WTC11 (cell line): ENCODE measurements around the gene POMT2. TPM values are rescaled to one million over a fixed set of nuclear protein-coding genes. Genes with fewer than 3 reads are reported as not detected.

ENCODE experiments used
- ATAC-seq: fragments of 200-7000 bp; cut with Tn5 transposase; 2 replicates; pipeline ENCODE4 v1.10.0; 2021; ENCODE audit warnings: mild to moderate bottlenecking, moderate library complexity
- CTCF ChIA-PET: fragments of 300-600 bp; sonication (Branson Sonifier 250); formaldehyde crosslinking; loops from one replicate; lab custom pipeline; 2021; ENCODE audit warnings: antibody characterized with exemption; lab: Charles Lee
- POLR2A ChIA-PET: fragments of 350-600 bp; sonication (Branson Sonifier 250); formaldehyde crosslinking; loops from one replicate; lab custom pipeline; 2021; ENCODE audit warnings: antibody characterized with exemption; lab: Charles Lee
- DNase-seq: peaks from one replicate; pipeline ENCODE4 v3.0.0; 2021; ENCODE audit warnings: low spot score
- H3K27ac Mint-ChIP-seq: 2 replicates; pipeline ENCODE4 v1.8.0; 2021; ENCODE audit warnings: mixed read lengths
- H3K27me3 Mint-ChIP-seq: 2 replicates; pipeline ENCODE4 v1.8.0; 2021; ENCODE audit warnings: low read depth, mild to moderate bottlenecking, moderate library complexity, mixed read lengths
- H3K36me3 Mint-ChIP-seq: 2 replicates; pipeline ENCODE4 v1.8.0; 2021; ENCODE audit warnings: mixed read lengths
- H3K4me1 Mint-ChIP-seq: 2 replicates; pipeline ENCODE4 v1.8.0; 2022; ENCODE audit warnings: mixed read lengths
- H3K4me3 Mint-ChIP-seq: 2 replicates; pipeline ENCODE4 v1.8.0; 2021; ENCODE audit warnings: mild to moderate bottlenecking, moderate library complexity, mixed read lengths
- H3K9me3 Mint-ChIP-seq: 2 replicates; pipeline ENCODE4 v1.8.0; 2021; ENCODE audit warnings: mixed read lengths
- ATF2 ChIP-seq: sonication (generic); formaldehyde crosslinking; IDR thresholded peaks from 2 replicates; pipeline ENCODE4 v1.8.1; 2022; ENCODE audit warnings: low read depth, missing genetic modification reagents, borderline replicate concordance
- KAT7 ChIP-seq: sonication (generic); formaldehyde crosslinking; IDR thresholded peaks from 2 replicates; pipeline ENCODE4 v1.8.1; 2023; ENCODE audit warnings: missing genetic modification reagents, mild to moderate bottlenecking, borderline replicate concordance
- NFATC4 ChIP-seq: fragments of 250-450 bp; sonication (Bioruptor Pico); IDR thresholded peaks from 2 replicates; pipeline ENCODE4 v1.9.0; 2021; ENCODE audit warnings: mild to moderate bottlenecking
- PRDM15 ChIP-seq: sonication (generic); formaldehyde crosslinking; IDR thresholded peaks from 2 replicates; pipeline ENCODE4 v1.8.0; 2022; ENCODE audit warnings: missing genetic modification reagents
- SP1 ChIP-seq: sonication (generic); formaldehyde crosslinking; conservative IDR thresholded peaks from 2 replicates; pipeline ENCODE4 v1.8.1; 2022; ENCODE audit warnings: missing genetic modification reagents
- TEAD1 ChIP-seq: sonication (generic); formaldehyde crosslinking; IDR thresholded peaks from 2 replicates; pipeline ENCODE4 v1.8.0; 2022; ENCODE audit warnings: mild to moderate bottlenecking, missing genetic modification reagents
- ZNF219 ChIP-seq: sonication (generic); formaldehyde crosslinking; IDR thresholded peaks from 2 replicates; pipeline ENCODE4 v1.8.0; 2023; ENCODE audit warnings: missing genetic modification reagents, mild to moderate bottlenecking, borderline replicate concordance
- ZNF232 ChIP-seq: sonication (generic); formaldehyde crosslinking; IDR thresholded peaks from 2 replicates; pipeline ENCODE4 v1.8.0; 2022; ENCODE audit warnings: mild to moderate bottlenecking, missing genetic modification reagents
- ZNF281 ChIP-seq: sonication (generic); formaldehyde crosslinking; IDR thresholded peaks from 2 replicates; pipeline ENCODE4 v1.8.0; 2023; ENCODE audit warnings: mild to moderate bottlenecking, missing genetic modification reagents
- total RNA-seq: library from RNA; stranded (reverse); gene quantifications from 3 replicates; pipeline ENCODE4 v1.2.3, GENCODE V29; 2021
- TF ChIP-seq, protein P1 (sequence below): fragments of 250-450 bp; sonication (Bioruptor Pico); IDR thresholded peaks from 2 replicates; pipeline ENCODE4 v1.8.0; 2021; ENCODE audit warnings: mild to moderate bottlenecking
- TF ChIP-seq, protein P2 (sequence below): fragments of 250-450 bp; sonication (Bioruptor Pico); conservative IDR thresholded peaks from 2 replicates; pipeline ENCODE4 v1.9.0; 2021; ENCODE audit warnings: mild to moderate bottlenecking
- TF ChIP-seq, protein P3 (sequence below): fragments of 250-450 bp; sonication (Bioruptor Pico); IDR thresholded peaks from 2 replicates; pipeline ENCODE4 v1.9.0; 2021; ENCODE audit warnings: moderate library complexity, mild to moderate bottlenecking, inconsistent platforms, borderline replicate concordance
- TF ChIP-seq, protein P4 (sequence below): sonication (generic); formaldehyde crosslinking; IDR thresholded peaks from 2 replicates; pipeline ENCODE4 v1.8.1; 2023; ENCODE audit warnings: mild to moderate bottlenecking, missing genetic modification reagents
- TF ChIP-seq, protein P5 (sequence below): sonication (generic); formaldehyde crosslinking; IDR thresholded peaks from 2 replicates; pipeline ENCODE4 v1.8.0; 2022; ENCODE audit warnings: mild to moderate bottlenecking, missing genetic modification reagents
- TF ChIP-seq, protein P6 (sequence below): sonication (generic); formaldehyde crosslinking; IDR thresholded peaks from 2 replicates; pipeline ENCODE4 v1.8.0; 2022; ENCODE audit warnings: mild to moderate bottlenecking, missing genetic modification reagents
- TF ChIP-seq, protein P7 (sequence below): sonication (generic); formaldehyde crosslinking; IDR thresholded peaks from 2 replicates; pipeline ENCODE4 v1.8.1; 2023; ENCODE audit warnings: mild to moderate bottlenecking, moderate library complexity, missing genetic modification reagents

Gene POMT2
- total RNA-seq, 1 experiment from 2014 or later = 38.7 TPM

GRCh38 chr14:77265561-77266335, 54.9 kb downstream of the POMT2 start:
- H3K36me3 Mint-ChIP-seq = no peaks in the 10 kb centered on the region
- TF ChIP-seq TEAD1 (CRISPR knock-in tag) (no peak), ATF2 (no peak), ZNF281 (CRISPR knock-in tag) (no peak), NFATC4 (no peak), KAT7 (CRISPR knock-in tag) (no peak), SP1 (CRISPR knock-in tag) (no peak), ZNF232 (no peak)
- TF ChIP-seq, protein P1, sequence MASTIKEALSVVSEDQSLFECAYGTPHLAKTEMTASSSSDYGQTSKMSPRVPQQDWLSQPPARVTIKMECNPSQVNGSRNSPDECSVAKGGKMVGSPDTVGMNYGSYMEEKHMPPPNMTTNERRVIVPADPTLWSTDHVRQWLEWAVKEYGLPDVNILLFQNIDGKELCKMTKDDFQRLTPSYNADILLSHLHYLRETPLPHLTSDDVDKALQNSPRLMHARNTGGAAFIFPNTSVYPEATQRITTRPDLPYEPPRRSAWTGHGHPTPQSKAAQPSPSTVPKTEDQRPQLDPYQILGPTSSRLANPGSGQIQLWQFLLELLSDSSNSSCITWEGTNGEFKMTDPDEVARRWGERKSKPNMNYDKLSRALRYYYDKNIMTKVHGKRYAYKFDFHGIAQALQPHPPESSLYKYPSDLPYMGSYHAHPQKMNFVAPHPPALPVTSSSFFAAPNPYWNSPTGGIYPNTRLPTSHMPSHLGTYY (CRISPR knock-in tag) = no peak
- TF ChIP-seq, protein P2, sequence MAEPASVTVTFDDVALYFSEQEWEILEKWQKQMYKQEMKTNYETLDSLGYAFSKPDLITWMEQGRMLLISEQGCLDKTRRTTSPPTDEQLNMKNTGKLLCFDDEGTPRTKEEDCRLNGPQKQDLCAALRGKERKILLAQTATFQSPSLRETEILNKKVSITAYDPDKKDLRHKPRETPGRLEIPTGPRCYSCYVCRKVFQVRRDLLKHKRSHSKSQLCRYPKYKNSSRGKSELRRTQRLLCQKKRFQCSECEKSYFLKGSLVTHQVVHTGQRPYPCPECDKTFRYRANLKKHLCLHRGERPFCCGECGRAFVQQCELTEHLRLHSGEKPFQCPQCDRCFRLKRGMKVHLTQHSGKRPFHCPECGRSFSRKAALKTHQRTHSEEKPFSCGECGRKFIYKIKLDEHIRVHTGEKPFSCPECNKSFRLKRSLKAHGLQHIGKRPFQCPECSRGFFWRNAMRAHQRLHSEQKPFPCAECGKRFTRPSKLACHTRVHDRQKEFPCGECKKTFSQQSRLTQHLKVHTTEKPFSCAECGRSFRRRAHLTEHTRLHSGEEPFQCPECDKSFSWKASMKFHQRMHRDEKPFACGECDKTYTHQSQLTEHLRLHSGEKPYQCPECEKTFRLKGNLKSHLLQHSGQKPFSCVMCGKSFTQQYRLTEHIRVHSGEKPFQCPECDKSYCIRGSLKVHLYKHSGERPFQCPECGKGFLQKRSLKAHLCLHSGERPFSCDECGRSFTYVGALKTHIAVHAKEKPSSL (CRISPR knock-in tag) = no peak
- TF ChIP-seq, protein P3, sequence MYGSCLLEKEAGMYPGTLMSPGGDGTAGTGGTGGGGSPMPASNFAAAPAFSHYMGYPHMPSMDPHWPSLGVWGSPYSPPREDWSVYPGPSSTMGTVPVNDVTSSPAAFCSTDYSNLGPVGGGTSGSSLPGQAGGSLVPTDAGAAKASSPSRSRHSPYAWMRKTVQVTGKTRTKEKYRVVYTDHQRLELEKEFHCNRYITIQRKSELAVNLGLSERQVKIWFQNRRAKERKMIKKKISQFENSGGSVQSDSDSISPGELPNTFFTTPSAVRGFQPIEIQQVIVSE (CRISPR knock-in tag) = no peak
- TF ChIP-seq, protein P4, sequence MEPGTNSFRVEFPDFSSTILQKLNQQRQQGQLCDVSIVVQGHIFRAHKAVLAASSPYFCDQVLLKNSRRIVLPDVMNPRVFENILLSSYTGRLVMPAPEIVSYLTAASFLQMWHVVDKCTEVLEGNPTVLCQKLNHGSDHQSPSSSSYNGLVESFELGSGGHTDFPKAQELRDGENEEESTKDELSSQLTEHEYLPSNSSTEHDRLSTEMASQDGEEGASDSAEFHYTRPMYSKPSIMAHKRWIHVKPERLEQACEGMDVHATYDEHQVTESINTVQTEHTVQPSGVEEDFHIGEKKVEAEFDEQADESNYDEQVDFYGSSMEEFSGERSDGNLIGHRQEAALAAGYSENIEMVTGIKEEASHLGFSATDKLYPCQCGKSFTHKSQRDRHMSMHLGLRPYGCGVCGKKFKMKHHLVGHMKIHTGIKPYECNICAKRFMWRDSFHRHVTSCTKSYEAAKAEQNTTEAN = no peak
- TF ChIP-seq, all 79 proteins: peak for 0
- ChIA-PET CTCF (interaction anchor here (0.6 to 1.8 kb wide), 4 partner anchors 13 to 114 kb away, joined by 3 to 6 read pairs (median 4); no protein-coding TSS in a partner anchor), POLR2A (no interaction called here)
- peaks cover 31% of the 10 kb centered on the region for H3K27me3 Mint-ChIP-seq
- H3K9me3 Mint-ChIP-seq = peaks cover 5% of the 10 kb centered on the region
- no peak overlapping the region for H3K4me3 Mint-ChIP-seq
- peaks cover 5% of the 10 kb centered on the region; the same call in 1 of the 2 replicates for H3K4me1 Mint-ChIP-seq
- DNase-seq (no peak), ATAC-seq (no peak; the same call in 1 of the 2 replicates)
- no peak overlapping the region for H3K27ac Mint-ChIP-seq

GRCh38 chr14:77265187-77265515, 55.5 kb downstream of the POMT2 start:
- ChIA-PET POLR2A (no interaction called here), CTCF (interaction anchor here (0.6 to 1.8 kb wide), 4 partner anchors 14 to 173 kb away, joined by 3 to 6 read pairs (median 4); no protein-coding TSS in a partner anchor)
- no peak overlapping the region for H3K4me3 Mint-ChIP-seq
- TF ChIP-seq ZNF219 (CRISPR knock-in tag) (no peak), PRDM15 (CRISPR knock-in tag) (no peak)
- TF ChIP-seq, protein P5, sequence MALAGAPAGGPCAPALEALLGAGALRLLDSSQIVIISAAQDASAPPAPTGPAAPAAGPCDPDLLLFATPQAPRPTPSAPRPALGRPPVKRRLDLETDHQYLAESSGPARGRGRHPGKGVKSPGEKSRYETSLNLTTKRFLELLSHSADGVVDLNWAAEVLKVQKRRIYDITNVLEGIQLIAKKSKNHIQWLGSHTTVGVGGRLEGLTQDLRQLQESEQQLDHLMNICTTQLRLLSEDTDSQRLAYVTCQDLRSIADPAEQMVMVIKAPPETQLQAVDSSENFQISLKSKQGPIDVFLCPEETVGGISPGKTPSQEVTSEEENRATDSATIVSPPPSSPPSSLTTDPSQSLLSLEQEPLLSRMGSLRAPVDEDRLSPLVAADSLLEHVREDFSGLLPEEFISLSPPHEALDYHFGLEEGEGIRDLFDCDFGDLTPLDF (CRISPR knock-in tag) = no peak
- TF ChIP-seq, protein P6, sequence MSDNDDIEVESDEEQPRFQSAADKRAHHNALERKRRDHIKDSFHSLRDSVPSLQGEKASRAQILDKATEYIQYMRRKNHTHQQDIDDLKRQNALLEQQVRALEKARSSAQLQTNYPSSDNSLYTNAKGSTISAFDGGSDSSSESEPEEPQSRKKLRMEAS (CRISPR knock-in tag) = no peak
- TF ChIP-seq, protein P7, sequence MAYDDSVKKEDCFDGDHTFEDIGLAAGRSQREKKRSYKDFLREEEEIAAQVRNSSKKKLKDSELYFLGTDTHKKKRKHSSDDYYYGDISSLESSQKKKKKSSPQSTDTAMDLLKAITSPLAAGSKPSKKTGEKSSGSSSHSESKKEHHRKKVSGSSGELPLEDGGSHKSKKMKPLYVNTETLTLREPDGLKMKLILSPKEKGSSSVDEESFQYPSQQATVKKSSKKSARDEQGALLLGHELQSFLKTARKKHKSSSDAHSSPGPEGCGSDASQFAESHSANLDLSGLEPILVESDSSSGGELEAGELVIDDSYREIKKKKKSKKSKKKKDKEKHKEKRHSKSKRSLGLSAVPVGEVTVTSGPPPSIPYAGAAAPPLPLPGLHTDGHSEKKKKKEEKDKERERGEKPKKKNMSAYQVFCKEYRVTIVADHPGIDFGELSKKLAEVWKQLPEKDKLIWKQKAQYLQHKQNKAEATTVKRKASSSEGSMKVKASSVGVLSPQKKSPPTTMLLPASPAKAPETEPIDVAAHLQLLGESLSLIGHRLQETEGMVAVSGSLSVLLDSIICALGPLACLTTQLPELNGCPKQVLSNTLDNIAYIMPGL (CRISPR knock-in tag) = no peak

More at GRCh38 chr14:77265187-77265515, 55.5 kb downstream of the POMT2 start:
- H3K9me3 Mint-ChIP-seq = peaks cover 5% of the 10 kb centered on the region
- H3K36me3 Mint-ChIP-seq = no peaks in the 10 kb centered on the region
- ATAC-seq (no peak), DNase-seq (no peak)
- H3K4me1 Mint-ChIP-seq = peaks cover 3% of the 10 kb centered on the region; the same call in 1 of the 2 replicates
- peaks cover 25% of the 10 kb centered on the region for H3K27me3 Mint-ChIP-seq
- H3K27ac Mint-ChIP-seq = no peak overlapping the region
